K562 (cell line): ENCODE data around the gene UMODL1. TPM values are rescaled to one million over a fixed set of nuclear protein-coding genes. Genes with fewer than 3 reads are reported as not detected.

Source experiments
- ATAC-seq: fragments of 200-7000 bp; cut with Tn5 transposase; 3 replicates; pipeline ENCODE4 v1.9.1; 2020; ENCODE audit warnings: moderate library complexity
- BruUV-seq: library from RNA; stranded (reverse); fragments of 400-500 nt; replicated peaks from 2 replicates; lab custom pipeline; 2021; lab: Mats Ljungman, UMichigan
- CTCF ChIA-PET: fragments of 300-600 bp; formaldehyde crosslinking; extraction: SDS; loops from one replicate; lab custom pipeline; 2021; ENCODE audit warnings: low intra/inter-chr PET ratio; lab: Yijun Ruan, JAX
- POLR2A ChIA-PET: fragments of 300-600, 350-650 bp; sonication (Branson Sonifier 250); formaldehyde crosslinking; extraction: SDS; loops from one replicate; lab custom pipeline; 2021; ENCODE audit warnings: antibody characterized with exemption, inconsistent platforms; lab: Yijun Ruan, JAX
- DNase-seq, 4 experiments: peaks; one replicate each; pipeline versions ENCODE4 v3.0.0 to v3.0.0-alpha.2; 2011 to 2018; ENCODE audit warnings: low spot score in 3 of 4, mixed read lengths in 3 of 4; ENCODE audit errors: extremely low read depth in 1 of 4
- FAIRE-seq: peaks from 2 replicates; lab custom pipeline; 2011; peaks lifted over from hg19 to GRCh38; lab: Jason Lieb, UNC
- H2AFZ ChIP-seq: 2 replicates; pipeline ENCODE4 v1.6.0; 2011; ENCODE audit warnings: low read depth, low read length, control low read depth, inconsistent platforms
- H3K27ac ChIP-seq: fragments of 200-600 bp; 3 replicates; pipeline ENCODE4 v1.8.0; 2011; ENCODE audit warnings: low read depth, mild to moderate bottlenecking, control low read depth, inconsistent platforms, low read length, moderate library complexity, mixed read lengths; ENCODE audit errors: extremely low read depth
- H3K27me3 ChIP-seq, 2 experiments: fragments of 300-600 bp in 1 of 2; 2 replicates in 1 of 2; 3 replicates in 1 of 2; pipeline versions ENCODE4 v1.6.0 to v1.8.0; 2011; ENCODE audit warnings: inconsistent platforms in 2 of 2, low read length in 2 of 2, mild to moderate bottlenecking in 1 of 2, mixed read lengths in 1 of 2, moderate library complexity in 1 of 2; ENCODE audit not compliant: control insufficient read depth in 2 of 2, insufficient read depth in 2 of 2
- H3K36me3 ChIP-seq: fragments of 300-600 bp; 3 replicates; pipeline ENCODE4 v1.8.0; 2011; ENCODE audit warnings: mild to moderate bottlenecking, low read length, inconsistent platforms; ENCODE audit not compliant: control insufficient read depth, insufficient read depth
- H3K4me1 ChIP-seq, 2 experiments: fragments of 200-600 bp in 1 of 2; replicated peaks in 1 of 2; 2 replicates in 1 of 2; 3 replicates in 1 of 2; pipeline versions ENCODE4 v1.5.1 to v1.8.0; 2011; ENCODE audit warnings: inconsistent platforms in 2 of 2, low read length in 2 of 2, mild to moderate bottlenecking in 1 of 2, mixed read lengths in 1 of 2, moderate library complexity in 1 of 2; ENCODE audit not compliant: control insufficient read depth in 2 of 2, insufficient read depth in 2 of 2
- H3K4me2 ChIP-seq: 2 replicates; pipeline ENCODE4 v1.6.1; 2011; ENCODE audit warnings: low read length, control low read depth, inconsistent platforms, mixed read lengths; ENCODE audit not compliant: insufficient read depth
- H3K4me3 ChIP-seq: fragments of 200-600 bp; sonication (generic), shearing (Covaris generic); 2 replicates; pipeline ENCODE4 v1.5.1; 2016; ENCODE audit warnings: control low read depth, inconsistent platforms
- H3K79me2 ChIP-seq: fragments of 200-600 bp; 3 replicates; pipeline ENCODE4 v1.8.0; 2011; ENCODE audit warnings: low read length, inconsistent platforms; ENCODE audit not compliant: control insufficient read depth, insufficient read depth
- H3K9ac ChIP-seq, 2 experiments: 2 replicates each; pipeline versions ENCODE4 v1.6.0 to v1.6.1; 2011; ENCODE audit warnings: low read depth in 2 of 2, low read length in 2 of 2, control low read depth in 1 of 2, inconsistent platforms in 1 of 2, mild to moderate bottlenecking in 1 of 2, mixed read lengths in 1 of 2; ENCODE audit not compliant: insufficient read depth in 1 of 2
- H3K9me1 ChIP-seq: one replicate; pipeline ENCODE4 v1.6.0; 2011; ENCODE audit warnings: inconsistent platforms, mild to moderate bottlenecking, low read length, moderate library complexity; ENCODE audit not compliant: control insufficient read depth, insufficient read depth
- H3K9me3 ChIP-seq: replicated peaks from 2 replicates; pipeline ENCODE4 v1.5.1; 2011; ENCODE audit warnings: low read depth, low read length, inconsistent platforms; ENCODE audit not compliant: control insufficient read depth, insufficient read depth
- H4K20me1 ChIP-seq: replicated peaks from 2 replicates; pipeline ENCODE4 v1.6.1; 2011; ENCODE audit warnings: low read length, inconsistent platforms, mixed read lengths; ENCODE audit not compliant: control insufficient read depth, insufficient read depth
- NR3C1 ChIP-seq: sonication (generic); formaldehyde crosslinking; IDR thresholded peaks from 2 replicates; pipeline ENCODE4 v1.8.1; 2022; ENCODE audit warnings: missing genetic modification reagents
- SNIP1 ChIP-seq: fragments of 450-650 bp; IDR thresholded peaks from 2 replicates; pipeline ENCODE4 v1.7.1; 2017; ENCODE audit warnings: low read depth, mild to moderate bottlenecking
- ZNF232 ChIP-seq: sonication (generic); formaldehyde crosslinking; IDR thresholded peaks from 2 replicates; pipeline ENCODE4 v1.8.0; 2022; ENCODE audit warnings: mild to moderate bottlenecking, missing genetic modification reagents
- ZNF57 ChIP-seq: fragments of 450-650 bp; formaldehyde crosslinking; IDR thresholded peaks from 2 replicates; pipeline ENCODE4 v1.4.0; 2020; ENCODE audit warnings: mild to moderate bottlenecking, moderate library complexity
- WGBS: fragments of 100-300 bp; shearing (Covaris generic); methylation state at CpG from one replicate; pipeline ENCODE4 v1.1.6; 2016; ENCODE audit warnings: low coverage, mixed read lengths; ENCODE audit not compliant: insufficient coverage; ENCODE audit errors: missing lambda C conversion rate; 5-methylcytosine and 5-hydroxymethylcytosine counted together
- in situ Hi-C: fragments of 300-500 bp; cut with MboI; formaldehyde crosslinking; loops from 4 replicates; pipeline ENCODE4 v1.15.0; 2018; ENCODE audit warnings: inconsistent platforms, mixed read lengths
- intact Hi-C: fragments of 100-400 bp; cut with micrococcal nuclease; formaldehyde crosslinking; loops from 2 replicates; pipeline ENCODE4 v1.14.2; 2022
- polyA plus RNA-seq, 8 experiments: library from polyadenylated mRNA; depleted of rRNA in 4 of 8; stranded (reverse) in 5 of 8; unstranded in 3 of 8; fragments of >200 nt; fragmentation: Nextera tagmentation in 2 of 8; fragmentation: Illumina TruSeq in 1 of 8; extraction: Ambion mirVana in 2 of 8; extraction: Trizol in 1 of 8; gene quantifications; 2 replicates each; pipeline versions ENCODE4 v1.2.1 to v1.2.3, GENCODE V29; 2011 to 2014; ENCODE audit warnings: inconsistent platforms in 1 of 8, missing spikeins in 1 of 8
- total RNA-seq, 7 experiments: library from RNA; depleted of rRNA in 6 of 7; stranded (reverse); fragments of >200 nt in 6 of 7; fragmentation: Illumina TruSeq in 2 of 7; extraction: Trizol in 2 of 7; gene quantifications; 2 replicates each; pipeline versions ENCODE4 v1.2.1 to v1.2.3, GENCODE V29; 2011 to 2021; ENCODE audit warnings: low replicate concordance in 1 of 7
- TF ChIP-seq, protein P1 (sequence below): fragments of 450-650 bp; IDR thresholded peaks from 2 replicates; pipeline ENCODE4 v1.6.1; 2017; ENCODE audit warnings: antibody characterized with exemption
- TF ChIP-seq, protein P2 (sequence below), 2 experiments: IDR thresholded peaks in 1 of 2; conservative IDR thresholded peaks in 1 of 2; 2 replicates each; pipeline ENCODE4 v1.6.1; 2016; ENCODE audit warnings: low read depth in 2 of 2, mild to moderate bottlenecking in 1 of 2, missing compliant biosample characterization in 1 of 2, missing genetic modification characterization in 1 of 2, moderate library complexity in 1 of 2

Gene UMODL1
- total and polyA plus RNA-seq, 9 of the 15 experiments (the other 6 are each of a cell fraction or from before 2014, with no cell fraction given): not detected

DNA sequence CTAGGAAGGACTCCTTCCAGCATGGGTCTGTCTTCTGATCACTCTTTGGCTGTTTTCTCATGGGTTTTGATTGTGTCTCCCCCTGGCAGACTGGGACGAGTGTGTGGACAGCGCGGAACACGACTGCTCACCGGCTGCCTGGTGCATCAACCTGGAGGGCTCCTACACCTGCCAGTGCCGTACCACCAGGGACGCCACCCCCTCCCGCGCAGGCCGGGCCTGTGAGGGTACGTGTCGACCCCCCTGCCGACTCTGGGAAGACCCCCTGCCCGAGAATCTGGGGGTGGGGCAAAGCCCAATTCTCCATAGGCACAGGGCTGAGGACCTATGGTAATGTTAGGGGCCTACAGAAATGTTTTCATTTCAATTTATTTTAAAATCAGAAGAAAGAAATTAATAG lies 38.4 kb downstream of the UMODL1 start (continued):
- TF ChIP-seq SNIP1: no peak

DNA sequence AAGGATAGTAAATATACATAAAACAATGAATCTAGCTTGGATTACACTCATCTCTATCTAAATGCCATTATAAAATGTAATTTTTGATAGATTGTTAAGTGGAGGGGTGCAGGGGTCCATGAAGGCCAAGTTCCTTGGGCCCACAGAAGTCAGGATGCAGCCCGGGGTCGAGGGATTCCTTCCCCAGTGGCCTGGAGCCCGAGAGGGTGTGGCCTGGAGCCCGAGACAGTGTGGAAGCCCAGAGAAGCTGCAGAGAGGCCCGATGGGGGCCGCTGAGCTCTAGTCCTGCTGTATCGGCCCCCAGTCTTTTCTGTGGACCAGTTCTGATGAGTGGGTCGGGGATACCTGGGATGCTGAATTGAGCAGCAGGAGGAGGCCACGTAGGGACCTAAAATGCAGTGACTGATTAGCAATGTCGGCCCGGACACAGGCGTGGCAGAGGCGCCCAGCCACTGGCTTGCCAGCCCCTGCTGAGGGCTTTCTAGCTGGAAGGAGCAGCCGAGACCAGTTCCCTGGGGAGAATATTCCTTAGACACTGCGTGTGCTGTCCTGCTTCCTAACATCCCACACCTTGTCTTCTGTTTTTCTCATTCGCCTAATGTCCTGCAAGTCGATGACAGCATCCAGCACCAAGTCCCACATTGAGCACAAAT lies 38.9 kb downstream of the UMODL1 start:
- in situ Hi-C loops: loop anchor here (10.0 kb wide), 2 partner anchors 285 to 495 kb away; no protein-coding TSS in a partner anchor
- POLR2A ChIA-PET: no interaction called here
- Histone ChIP-seq H3K27me3 (peaks cover 66 to 93% of the 10 kb centered on the region in 2 experiments), H4K20me1 (peaks cover 38% of the 10 kb centered on the region), H3K79me2 (no peaks in the 10 kb centered on the region), H3K4me2 (no peak overlapping the region), H3K4me1 (peaks cover 0 to 20% of the 10 kb centered on the region in 2 experiments; a peak in 2 of 5 replicates), H3K4me3 (no peak overlapping the region), H3K36me3 (no peaks in the 10 kb centered on the region), H3K9me3 (no peaks in the 10 kb centered on the region), H3K9ac (no peak overlapping the region), H3K9me1 (peaks cover 4% of the 10 kb centered on the region)
- no TSS peak for BruUV-seq
- CTCF ChIA-PET: no interaction called here
- intact Hi-C loops: no loop called here
- WGBS: 1% methylated on average over 17 of the region's 17 CpGs
- DNase-seq (no peak), ATAC-seq (no peak)
- TF ChIP-seq NR3C1 (CRISPR knock-in tag) (no peak), ZNF232 (CRISPR knock-in tag) (no peak), ZNF57 (CRISPR knock-in tag) (no peak)
- TF ChIP-seq, protein P1, sequence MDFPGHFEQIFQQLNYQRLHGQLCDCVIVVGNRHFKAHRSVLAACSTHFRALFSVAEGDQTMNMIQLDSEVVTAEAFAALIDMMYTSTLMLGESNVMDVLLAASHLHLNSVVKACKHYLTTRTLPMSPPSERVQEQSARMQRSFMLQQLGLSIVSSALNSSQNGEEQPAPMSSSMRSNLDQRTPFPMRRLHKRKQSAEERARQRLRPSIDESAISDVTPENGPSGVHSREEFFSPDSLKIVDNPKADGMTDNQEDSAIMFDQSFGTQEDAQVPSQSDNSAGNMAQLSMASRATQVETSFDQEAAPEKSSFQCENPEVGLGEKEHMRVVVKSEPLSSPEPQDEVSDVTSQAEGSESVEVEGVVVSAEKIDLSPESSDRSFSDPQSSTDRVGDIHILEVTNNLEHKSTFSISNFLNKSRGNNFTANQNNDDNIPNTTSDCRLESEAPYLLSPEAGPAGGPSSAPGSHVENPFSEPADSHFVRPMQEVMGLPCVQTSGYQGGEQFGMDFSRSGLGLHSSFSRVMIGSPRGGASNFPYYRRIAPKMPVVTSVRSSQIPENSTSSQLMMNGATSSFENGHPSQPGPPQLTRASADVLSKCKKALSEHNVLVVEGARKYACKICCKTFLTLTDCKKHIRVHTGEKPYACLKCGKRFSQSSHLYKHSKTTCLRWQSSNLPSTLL: no peak
- TF ChIP-seq, protein P2, sequence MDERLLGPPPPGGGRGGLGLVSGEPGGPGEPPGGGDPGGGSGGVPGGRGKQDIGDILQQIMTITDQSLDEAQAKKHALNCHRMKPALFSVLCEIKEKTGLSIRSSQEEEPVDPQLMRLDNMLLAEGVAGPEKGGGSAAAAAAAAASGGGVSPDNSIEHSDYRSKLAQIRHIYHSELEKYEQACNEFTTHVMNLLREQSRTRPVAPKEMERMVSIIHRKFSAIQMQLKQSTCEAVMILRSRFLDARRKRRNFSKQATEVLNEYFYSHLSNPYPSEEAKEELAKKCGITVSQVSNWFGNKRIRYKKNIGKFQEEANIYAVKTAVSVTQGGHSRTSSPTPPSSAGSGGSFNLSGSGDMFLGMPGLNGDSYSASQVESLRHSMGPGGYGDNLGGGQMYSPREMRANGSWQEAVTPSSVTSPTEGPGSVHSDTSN (CRISPR knock-in tag; IDR thresholded peaks at IDR 0.05; ENCODE audit: low read depth): no peak
- TF ChIP-seq, protein P2 (tag; conservative IDR thresholded peaks at IDR 0.05; ENCODE audit: low read depth): no peak
- TF ChIP-seq, all 486 proteins: peak for 0
- FAIRE-seq: no peak
- no peak overlapping the region for H2AFZ ChIP-seq
- no peak overlapping the region for H3K27ac ChIP-seq
